Lung (tissue), 12 donors: ENCODE data around the gene GPATCH4. TPM values are rescaled to one million over a fixed set of nuclear protein-coding genes. Genes with fewer than 3 reads are reported as not detected.

Experiments
- ATAC-seq: fragments of 200-7000 bp; cut with Tn5 transposase; one replicate; pipeline ENCODE4 v1.9.1; 2020; ENCODE audit warnings: moderate number of reproducible peaks; ENCODE audit not compliant: insufficient read depth, low FRiP score
- DNase-seq, 3 donors: peaks; one replicate each; pipeline ENCODE4 v3.0.0-alpha.2; 2013 to 2017
- H3K27ac ChIP-seq, 2 donors: one replicate each; pipeline ENCODE4 v1.5.1; 2013; ENCODE audit warnings: mild to moderate bottlenecking in 2 of 2, moderate library complexity in 2 of 2, control low read depth in 1 of 2, inconsistent platforms in 1 of 2, low read depth in 1 of 2, low read length in 1 of 2
- H3K27me3 ChIP-seq, 3 donors: one replicate each; pipeline ENCODE4 v1.5.1; 2013; ENCODE audit warnings: low read length in 2 of 3; ENCODE audit not compliant: control insufficient read depth in 3 of 3, insufficient read depth in 3 of 3
- H3K36me3 ChIP-seq, 4 donors: one replicate each; pipeline ENCODE4 v1.5.1; 2013; ENCODE audit warnings: low read length in 4 of 4, mild to moderate bottlenecking in 1 of 4, moderate library complexity in 1 of 4; ENCODE audit not compliant: control insufficient read depth in 4 of 4, insufficient read depth in 4 of 4
- H3K4me1 ChIP-seq, 5 donors: one replicate each; pipeline ENCODE4 v1.5.1; 2013; ENCODE audit warnings: low read length in 5 of 5, mild to moderate bottlenecking in 2 of 5, moderate library complexity in 1 of 5; ENCODE audit not compliant: control insufficient read depth in 5 of 5, insufficient read depth in 5 of 5
- H3K4me3 ChIP-seq: one replicate; pipeline ENCODE4 v1.5.1; 2013; ENCODE audit warnings: mild to moderate bottlenecking, control low read depth, moderate library complexity
- H3K9ac ChIP-seq, 2 donors: one replicate each; pipeline ENCODE4 v1.5.1; 2013; ENCODE audit warnings: low read length in 2 of 2, control low read depth in 1 of 2; ENCODE audit not compliant: insufficient read depth in 1 of 2
- H3K9me3 ChIP-seq, 4 donors: one replicate each; pipeline ENCODE4 v1.5.1; 2013; ENCODE audit warnings: low read length in 3 of 4, mild to moderate bottlenecking in 1 of 4, moderate library complexity in 1 of 4; ENCODE audit not compliant: control insufficient read depth in 4 of 4, insufficient read depth in 3 of 4
- CTCF ChIP-seq: IDR thresholded peaks from 2 replicates; pipeline ENCODE4 v1.5.1; 2012; ENCODE audit warnings: mild to moderate bottlenecking; ENCODE audit errors: control extremely low read depth, extremely low read depth
- WGBS, 2 donors: extraction: QIAGEN DNeasy Blood & Tissue Kit; methylation state at CpG; one replicate each; pipeline ENCODE4 v1.1.7; 2013; 5-methylcytosine and 5-hydroxymethylcytosine counted together
- polyA plus RNA-seq, 2 donors: library from polyadenylated mRNA; stranded (reverse); fragments of 200-250 nt; gene quantifications; one replicate each; pipeline ENCODE4 v1.2.1, GENCODE V29; 2013
- total RNA-seq, 2 donors: library from RNA; depleted of rRNA in 1 of 2; stranded (reverse); fragments of >200 nt in 1 of 2; gene quantifications; one replicate each; pipeline ENCODE4 v1.2.1, GENCODE V29; 2014 to 2021
- donor health status: control.
- donor health status: control.
- donor health status: Bipolar disorder and iron deficiency.
- donor health status: healthy.
- donor health status: DM: yes; HTN: yes; CAD: no.

The GPATCH4 gene
- total and polyA plus RNA-seq, 4 donors: 11.9 to 34.3 (median 24.6) TPM

- TF ChIP-seq CTCF: no peak
- Histone ChIP-seq H3K4me1 (peaks cover 0 to 18% (median 6%) of the 10 kb centered on the region in 5 donors), H3K27ac (no peak within 1 kb of the TSS), H3K4me3 (peak within 1 kb of the TSS; percentile 4), H3K9ac (peak within 1 kb of the TSS; percentile 34 to 60), H3K27me3 (no peaks in the 10 kb centered on the region), H3K9me3 (no peaks in the 10 kb centered on the region), H3K36me3 (no peaks in the 10 kb centered on the region)
- WGBS, 2 donors: 1 to 2% methylated on average over 38 of the region's 38 CpGs
- peak; percentile 95 for ATAC-seq
- DNase-seq: peak; percentile 86 to 87 (median 87)
Observed at GRCh38 chr1:156571919-156572662, 29.2 kb downstream of the GPATCH4 start, which contains the start of gene IQGAP3. IQGAP3 (minus strand) TSS chr1:156572565; CDS start chr1:156572529, 36 bp downstream.

- ATAC-seq (no peak), DNase-seq (peak in 2 of 3 donors; percentile 57 to 64)
- Histone ChIP-seq H3K4me3 (no peak overlapping the region), H3K4me1 (peaks cover 0 to 18% (median 6%) of the 10 kb centered on the region in 5 donors), H3K9ac (peak overlapping the region in 1 of 2 donors; percentile 34), H3K9me3 (no peaks in the 10 kb centered on the region), H3K27ac (no peak overlapping the region), H3K27me3 (no peaks in the 10 kb centered on the region), H3K36me3 (no peaks in the 10 kb centered on the region)
- no peak for TF ChIP-seq CTCF
- 11% methylated on average over 4 of the region's 4 CpGs for WGBS, 2 donors
Observed at GRCh38 chr1:156571261-156571852, 29.9 kb downstream of the GPATCH4 start.

- Histone ChIP-seq H3K27me3 (no peaks in the 10 kb centered on the region), H3K9ac (no peak overlapping the region), H3K4me3 (no peak overlapping the region), H3K36me3 (peaks cover 0 to 8% (median 3%) of the 10 kb centered on the region in 4 donors), H3K4me1 (peaks cover 0 to 5% (median 0%) of the 10 kb centered on the region in 5 donors), H3K27ac (no peak overlapping the region), H3K9me3 (peaks cover 0 to 1% (median 0%) of the 10 kb centered on the region in 4 donors)
- 86 to 92% methylated on average over 4 of the region's 4 CpGs for WGBS, 2 donors
- ATAC-seq (no peak), DNase-seq (no peak)
- no peak for TF ChIP-seq CTCF
Observed at GRCh38 chr1:156566436-156566835, 34.8 kb downstream of the GPATCH4 start.
